ENCODE measurements around the gene FAM168A.

DNA sequence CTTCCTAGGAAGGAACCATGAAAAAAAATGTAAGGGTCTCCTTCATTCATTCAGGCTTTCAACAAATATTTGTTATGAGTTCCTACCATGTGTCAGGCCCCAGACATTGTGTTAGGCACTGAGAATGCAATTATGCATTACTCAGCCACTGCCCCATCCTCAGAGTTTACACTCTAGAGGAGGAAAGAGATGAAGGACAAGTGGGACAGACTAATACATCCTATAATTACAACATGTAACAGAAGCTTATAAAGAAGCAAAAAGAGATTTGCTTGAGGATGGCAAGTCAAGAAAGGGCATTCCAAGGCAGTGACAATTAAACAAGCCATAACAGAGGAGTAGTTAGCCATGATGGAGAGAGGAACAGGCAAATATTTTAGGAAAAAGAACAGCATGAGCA lies 78.6 kb downstream of the FAM168A start:
- no peak for TF ChIP-seq POLR2A (IDR thresholded peaks at IDR 0.05)
- no peak for TF ChIP-seq CTCF (IDR thresholded peaks at IDR 0.05)
- no peak for TF ChIP-seq POLR2AphosphoS5 (IDR thresholded peaks at IDR 0.05)
- no peak for TF ChIP-seq EP300 (IDR thresholded peaks at IDR 0.05)
